ENCODE data around the gene GALNT10.

DNA sequence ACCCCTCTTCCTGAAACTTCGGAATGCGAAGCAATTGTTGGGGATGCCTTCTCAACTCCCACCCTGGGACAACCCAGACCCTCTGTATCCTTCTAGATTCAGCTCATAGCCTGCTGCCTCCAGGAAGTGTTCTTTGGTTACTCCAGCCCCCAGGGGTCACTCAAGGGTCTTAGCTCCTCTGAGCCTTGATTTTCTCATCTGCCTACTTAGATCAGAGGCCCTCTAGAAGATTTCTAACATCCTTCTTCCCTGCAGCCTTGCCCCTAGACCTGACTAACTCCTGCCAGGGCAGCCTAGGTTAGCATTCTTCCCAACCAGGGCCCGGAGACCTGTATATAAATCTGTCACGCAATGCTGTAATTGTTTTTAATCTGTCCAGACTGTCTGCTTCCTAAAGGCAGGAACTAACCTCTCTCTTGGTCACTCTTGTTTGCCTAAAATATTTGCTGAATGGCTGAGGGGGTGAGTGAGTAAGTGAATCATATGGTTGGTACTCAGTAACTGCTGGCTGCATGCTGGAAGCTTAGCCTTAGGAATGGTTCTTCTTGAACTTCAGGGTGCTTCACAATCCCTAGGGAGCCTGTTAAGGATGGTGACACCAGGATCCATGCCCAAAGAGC is 8.2 kb downstream of the GALNT10 start:
- TF ChIP-seq, protein P1, sequence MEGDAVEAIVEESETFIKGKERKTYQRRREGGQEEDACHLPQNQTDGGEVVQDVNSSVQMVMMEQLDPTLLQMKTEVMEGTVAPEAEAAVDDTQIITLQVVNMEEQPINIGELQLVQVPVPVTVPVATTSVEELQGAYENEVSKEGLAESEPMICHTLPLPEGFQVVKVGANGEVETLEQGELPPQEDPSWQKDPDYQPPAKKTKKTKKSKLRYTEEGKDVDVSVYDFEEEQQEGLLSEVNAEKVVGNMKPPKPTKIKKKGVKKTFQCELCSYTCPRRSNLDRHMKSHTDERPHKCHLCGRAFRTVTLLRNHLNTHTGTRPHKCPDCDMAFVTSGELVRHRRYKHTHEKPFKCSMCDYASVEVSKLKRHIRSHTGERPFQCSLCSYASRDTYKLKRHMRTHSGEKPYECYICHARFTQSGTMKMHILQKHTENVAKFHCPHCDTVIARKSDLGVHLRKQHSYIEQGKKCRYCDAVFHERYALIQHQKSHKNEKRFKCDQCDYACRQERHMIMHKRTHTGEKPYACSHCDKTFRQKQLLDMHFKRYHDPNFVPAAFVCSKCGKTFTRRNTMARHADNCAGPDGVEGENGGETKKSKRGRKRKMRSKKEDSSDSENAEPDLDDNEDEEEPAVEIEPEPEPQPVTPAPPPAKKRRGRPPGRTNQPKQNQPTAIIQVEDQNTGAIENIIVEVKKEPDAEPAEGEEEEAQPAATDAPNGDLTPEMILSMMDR (IDR thresholded peaks at IDR 0.05) = no peak
- TF ChIP-seq EZH2 (IDR thresholded peaks at IDR 0.05) = no peak
- TF ChIP-seq EZH2phosphoT487 (IDR thresholded peaks at IDR 0.05) = no peak
